Keratinocyte (primary cell): Measurements from ENCODE around the gene CAT.

ENCODE experiments used
- EZH2 ChIP-seq: IDR thresholded peaks from one replicate; pipeline ENCODE4 v1.6.1; 2012; ENCODE audit warnings: inconsistent platforms, mild to moderate bottlenecking, low read length, moderate library complexity
- TF ChIP-seq, protein P1 (sequence below), 3 experiments: IDR thresholded peaks in 1 of 3; conservative IDR thresholded peaks in 1 of 3; optimal IDR thresholded peaks in 1 of 3; 2 replicates in 2 of 3; 3 replicates in 1 of 3; pipeline versions ENCODE3 to v1.5.1; 2011; ENCODE audit warnings: low read length in 3 of 3, mild to moderate bottlenecking in 3 of 3, moderate library complexity in 2 of 3, control low read depth in 1 of 3, inconsistent platforms in 1 of 3; ENCODE audit not compliant: insufficient read depth in 2 of 3; ENCODE audit errors: extremely low read depth in 1 of 3

DNA sequence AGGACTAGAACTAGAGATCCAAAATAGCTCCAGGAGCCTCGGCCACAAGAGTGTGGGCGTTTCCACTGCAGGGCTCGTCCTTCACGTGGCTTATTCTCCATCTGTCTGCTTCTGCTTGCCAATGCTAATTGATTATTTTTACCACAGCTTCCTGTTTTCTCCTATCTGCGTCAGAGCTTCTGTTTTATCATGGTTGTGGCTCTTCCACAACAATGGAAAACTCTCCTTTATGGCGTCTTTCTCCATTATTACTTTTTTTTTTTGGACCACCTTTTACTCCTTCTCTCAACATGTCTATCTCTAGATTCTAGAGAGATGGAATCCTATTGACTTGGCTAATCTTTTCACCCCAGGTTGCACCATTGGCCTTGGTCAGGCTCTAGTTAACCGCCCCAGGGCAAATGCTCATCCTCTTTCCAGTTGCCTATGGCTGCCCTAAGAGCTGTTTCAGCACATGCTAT, 25.9 kb downstream of the CAT start:
- TF ChIP-seq, protein P1, sequence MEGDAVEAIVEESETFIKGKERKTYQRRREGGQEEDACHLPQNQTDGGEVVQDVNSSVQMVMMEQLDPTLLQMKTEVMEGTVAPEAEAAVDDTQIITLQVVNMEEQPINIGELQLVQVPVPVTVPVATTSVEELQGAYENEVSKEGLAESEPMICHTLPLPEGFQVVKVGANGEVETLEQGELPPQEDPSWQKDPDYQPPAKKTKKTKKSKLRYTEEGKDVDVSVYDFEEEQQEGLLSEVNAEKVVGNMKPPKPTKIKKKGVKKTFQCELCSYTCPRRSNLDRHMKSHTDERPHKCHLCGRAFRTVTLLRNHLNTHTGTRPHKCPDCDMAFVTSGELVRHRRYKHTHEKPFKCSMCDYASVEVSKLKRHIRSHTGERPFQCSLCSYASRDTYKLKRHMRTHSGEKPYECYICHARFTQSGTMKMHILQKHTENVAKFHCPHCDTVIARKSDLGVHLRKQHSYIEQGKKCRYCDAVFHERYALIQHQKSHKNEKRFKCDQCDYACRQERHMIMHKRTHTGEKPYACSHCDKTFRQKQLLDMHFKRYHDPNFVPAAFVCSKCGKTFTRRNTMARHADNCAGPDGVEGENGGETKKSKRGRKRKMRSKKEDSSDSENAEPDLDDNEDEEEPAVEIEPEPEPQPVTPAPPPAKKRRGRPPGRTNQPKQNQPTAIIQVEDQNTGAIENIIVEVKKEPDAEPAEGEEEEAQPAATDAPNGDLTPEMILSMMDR (optimal IDR thresholded peaks at IDR 0.05 in 1 of 3, IDR thresholded peaks at IDR 0.05 in 1 of 3, conservative IDR thresholded peaks at IDR 0.05 in 1 of 3; ENCODE audit: extremely low read depth in 1 of 3, insufficient read depth in 2 of 3, low read length in 3 of 3): no peak
- TF ChIP-seq EZH2: no peak
